PFSK-1 (cell line): ENCODE data around the gene TBC1D30.

Experiments
- FOXP2 ChIP-seq: optimal IDR thresholded peaks from 2 replicates; pipeline ENCODE3; 2011; ENCODE audit warnings: borderline replicate concordance, control low read depth, inconsistent platforms; ENCODE audit not compliant: insufficient read depth; ENCODE audit errors: extremely low read length, extremely low read depth
- POLR2AphosphoS5 ChIP-seq: IDR thresholded peaks from 2 replicates; pipeline ENCODE4 v1.6.1; 2012; ENCODE audit warnings: low read depth, mild to moderate bottlenecking, control low read depth, low read length, moderate library complexity
- SIN3A ChIP-seq: IDR thresholded peaks from 2 replicates; pipeline ENCODE4 v1.6.1; 2012; ENCODE audit warnings: mild to moderate bottlenecking, low read length, moderate library complexity, borderline replicate concordance; ENCODE audit not compliant: insufficient read depth
- TAF1 ChIP-seq: IDR thresholded peaks from 2 replicates; pipeline ENCODE4 v1.6.1; 2012; ENCODE audit warnings: low read length, control low read depth, borderline replicate concordance; ENCODE audit not compliant: insufficient read depth
- TF ChIP-seq, protein P1 (sequence below), 2 experiments: IDR thresholded peaks; 2 replicates each; pipeline versions ENCODE4 v1.6.1 to v1.8.0; 2011 to 2012; ENCODE audit warnings: low read depth in 2 of 2, low read length in 2 of 2, control low read depth in 1 of 2, inconsistent platforms in 1 of 2, mild to moderate bottlenecking in 1 of 2, moderate library complexity in 1 of 2; ENCODE audit not compliant: insufficient read depth in 1 of 2

DNA sequence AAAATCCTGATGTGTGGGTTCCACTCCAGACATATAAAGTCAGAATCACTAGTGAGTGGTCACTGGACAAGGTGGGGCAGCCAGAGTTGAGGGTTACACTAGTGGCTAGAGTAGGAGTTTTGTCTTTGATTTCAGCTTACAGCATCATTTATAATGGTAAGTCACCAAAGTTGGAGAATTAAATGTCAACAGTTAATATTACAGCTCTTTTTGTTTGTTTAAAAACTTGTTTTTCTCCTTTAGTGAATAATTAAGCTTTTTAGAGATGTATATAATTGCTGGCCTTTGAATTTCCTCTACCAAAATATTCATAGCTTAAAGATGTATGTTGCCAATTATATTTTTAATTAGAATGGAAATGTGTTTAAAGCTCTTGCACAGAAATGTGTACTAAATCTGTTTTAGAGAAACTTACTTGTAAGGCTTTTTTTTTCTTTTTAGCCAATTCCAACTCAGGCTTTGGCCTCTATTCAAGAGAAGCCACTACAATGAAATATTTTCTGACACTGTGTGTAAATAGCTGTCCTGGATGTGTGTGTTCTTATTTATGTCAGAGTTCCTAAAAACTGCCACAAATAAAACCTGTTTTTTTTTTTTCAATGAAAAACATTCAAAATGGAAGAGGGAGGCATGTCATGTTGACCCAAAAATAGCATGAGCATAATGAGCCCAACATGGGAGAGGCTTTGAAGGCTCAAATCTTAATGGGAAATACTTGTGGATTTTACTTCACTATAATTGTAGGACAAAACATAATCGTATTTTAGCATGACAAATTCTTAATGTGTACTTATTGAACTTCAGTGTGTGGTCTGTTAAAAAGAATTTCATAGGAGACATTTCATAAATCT, 92.2 kb downstream of the TBC1D30 start:
- TF ChIP-seq POLR2AphosphoS5: no peak
- no peak for TF ChIP-seq TAF1
- TF ChIP-seq, protein P1, sequence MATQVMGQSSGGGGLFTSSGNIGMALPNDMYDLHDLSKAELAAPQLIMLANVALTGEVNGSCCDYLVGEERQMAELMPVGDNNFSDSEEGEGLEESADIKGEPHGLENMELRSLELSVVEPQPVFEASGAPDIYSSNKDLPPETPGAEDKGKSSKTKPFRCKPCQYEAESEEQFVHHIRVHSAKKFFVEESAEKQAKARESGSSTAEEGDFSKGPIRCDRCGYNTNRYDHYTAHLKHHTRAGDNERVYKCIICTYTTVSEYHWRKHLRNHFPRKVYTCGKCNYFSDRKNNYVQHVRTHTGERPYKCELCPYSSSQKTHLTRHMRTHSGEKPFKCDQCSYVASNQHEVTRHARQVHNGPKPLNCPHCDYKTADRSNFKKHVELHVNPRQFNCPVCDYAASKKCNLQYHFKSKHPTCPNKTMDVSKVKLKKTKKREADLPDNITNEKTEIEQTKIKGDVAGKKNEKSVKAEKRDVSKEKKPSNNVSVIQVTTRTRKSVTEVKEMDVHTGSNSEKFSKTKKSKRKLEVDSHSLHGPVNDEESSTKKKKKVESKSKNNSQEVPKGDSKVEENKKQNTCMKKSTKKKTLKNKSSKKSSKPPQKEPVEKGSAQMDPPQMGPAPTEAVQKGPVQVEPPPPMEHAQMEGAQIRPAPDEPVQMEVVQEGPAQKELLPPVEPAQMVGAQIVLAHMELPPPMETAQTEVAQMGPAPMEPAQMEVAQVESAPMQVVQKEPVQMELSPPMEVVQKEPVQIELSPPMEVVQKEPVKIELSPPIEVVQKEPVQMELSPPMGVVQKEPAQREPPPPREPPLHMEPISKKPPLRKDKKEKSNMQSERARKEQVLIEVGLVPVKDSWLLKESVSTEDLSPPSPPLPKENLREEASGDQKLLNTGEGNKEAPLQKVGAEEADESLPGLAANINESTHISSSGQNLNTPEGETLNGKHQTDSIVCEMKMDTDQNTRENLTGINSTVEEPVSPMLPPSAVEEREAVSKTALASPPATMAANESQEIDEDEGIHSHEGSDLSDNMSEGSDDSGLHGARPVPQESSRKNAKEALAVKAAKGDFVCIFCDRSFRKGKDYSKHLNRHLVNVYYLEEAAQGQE (IDR thresholded peaks at IDR 0.05; ENCODE audit: insufficient read depth in 1 of 2, low read depth in 2 of 2, low read length in 2 of 2): no peak
- TF ChIP-seq FOXP2: no peak
- no peak for TF ChIP-seq SIN3A
